Calu3 (cell line): Measurements from ENCODE around the gene CHST15. TPM values are rescaled to one million over a fixed set of nuclear protein-coding genes. Genes with fewer than 3 reads are reported as not detected.

ENCODE experiments used
- BruUV-seq: library from RNA; stranded (reverse); fragments of 400-500 nt; replicated peaks from 2 replicates; lab custom pipeline; 2021; lab: Mats Ljungman, UMichigan
- CTCF ChIA-PET: fragments of 300-600 bp; sonication (Branson Sonifier 250); formaldehyde crosslinking; loops from one replicate; lab custom pipeline; 2022; ENCODE audit warnings: antibody characterized with exemption; lab: Charles Lee
- DNase-seq: peaks from one replicate; pipeline ENCODE4 v3.0.0; 2022
- H3K27ac Mint-ChIP-seq: one replicate; pipeline ENCODE4 v1.8.0; 2022; ENCODE audit warnings: mixed read lengths; ENCODE audit not compliant: unreplicated experiment
- H3K27me3 Mint-ChIP-seq: one replicate; pipeline ENCODE4 v1.8.0; 2022; ENCODE audit warnings: mixed read lengths; ENCODE audit not compliant: unreplicated experiment
- H3K36me3 Mint-ChIP-seq: one replicate; pipeline ENCODE4 v1.8.0; 2022; ENCODE audit warnings: mild to moderate bottlenecking, moderate library complexity, mixed read lengths; ENCODE audit not compliant: insufficient read depth, unreplicated experiment
- H3K4me1 Mint-ChIP-seq: one replicate; pipeline ENCODE4 v1.8.0; 2022; ENCODE audit warnings: mild to moderate bottlenecking, low read depth, mixed read lengths; ENCODE audit not compliant: unreplicated experiment
- H3K4me3 Mint-ChIP-seq: one replicate; pipeline ENCODE4 v1.8.0; 2022; ENCODE audit warnings: mild to moderate bottlenecking, low read depth, moderate library complexity, mixed read lengths; ENCODE audit not compliant: unreplicated experiment
- H3K9me3 Mint-ChIP-seq: one replicate; pipeline ENCODE4 v1.8.0; 2022; ENCODE audit warnings: low read depth, mixed read lengths; ENCODE audit not compliant: unreplicated experiment
- CTCF ChIP-seq: fragments of 200-600 bp; IDR thresholded peaks from one replicate; pipeline ENCODE4 v1.8.0; 2022; ENCODE audit warnings: antibody characterized with exemption; ENCODE audit not compliant: unreplicated experiment
- intact Hi-C: fragments of 100-400 bp; cut with micrococcal nuclease; formaldehyde crosslinking; loops from one replicate; pipeline ENCODE4 v1.10.0; 2022; ENCODE audit not compliant: unreplicated experiment
- total RNA-seq: library from RNA; stranded (reverse); gene quantifications from 2 replicates; pipeline ENCODE4 v1.2.3, GENCODE V29; 2022

Gene CHST15
- total RNA-seq, 1 experiment from 2014 or later, result 19.3 TPM

- BruUV-seq, result no TSS peak
- Mint-ChIP-seq H3K36me3 (peaks cover 3% of the 10 kb centered on the region), H3K9me3 (no peaks in the 10 kb centered on the region), H3K4me3 (no peak overlapping the region), H3K27me3 (no peaks in the 10 kb centered on the region), H3K4me1 (peaks cover 14% of the 10 kb centered on the region), H3K27ac (no peak overlapping the region)
- no peak for DNase-seq
- intact Hi-C loops, result no loop called here
- no peak for TF ChIP-seq CTCF
- CTCF ChIA-PET, result no interaction called here
Measured at GRCh38 chr10:124003481-124003870, 89.9 kb downstream of the CHST15 start.

GRCh38 chr10:124003070-124003419, 90.4 kb downstream of the CHST15 start:
- peaks cover 6% of the 10 kb centered on the region for H3K36me3 Mint-ChIP-seq
- TF ChIP-seq CTCF, result no peak
- H3K9me3 Mint-ChIP-seq, result no peaks in the 10 kb centered on the region
- CTCF ChIA-PET, result no interaction called here
- no peaks in the 10 kb centered on the region for H3K27me3 Mint-ChIP-seq
- H3K27ac Mint-ChIP-seq, result no peak overlapping the region
- H3K4me1 Mint-ChIP-seq, result peaks cover 18% of the 10 kb centered on the region
- DNase-seq, result no peak
- intact Hi-C loops, result no loop called here
- H3K4me3 Mint-ChIP-seq, result no peak overlapping the region
- no TSS peak for BruUV-seq

- H3K27me3 Mint-ChIP-seq, result no peaks in the 10 kb centered on the region
- CTCF ChIA-PET, result no interaction called here
- no peaks in the 10 kb centered on the region for H3K9me3 Mint-ChIP-seq
- H3K4me3 Mint-ChIP-seq, result no peak overlapping the region
- peaks cover 23% of the 10 kb centered on the region for H3K4me1 Mint-ChIP-seq
- H3K36me3 Mint-ChIP-seq, result peaks cover 6% of the 10 kb centered on the region
- BruUV-seq, result no TSS peak
- intact Hi-C loops, result no loop called here
- TF ChIP-seq CTCF, result no peak
- DNase-seq, result no peak
- H3K27ac Mint-ChIP-seq, result no peak overlapping the region
Measured at GRCh38 chr10:124002391-124003069, 90.9 kb downstream of the CHST15 start.

- CTCF ChIA-PET, result no interaction called here
- peaks cover 6% of the 10 kb centered on the region for H3K36me3 Mint-ChIP-seq
- no peak for DNase-seq
- BruUV-seq, result no TSS peak
- TF ChIP-seq CTCF, result no peak
- no peak overlapping the region for H3K27ac Mint-ChIP-seq
- no peak overlapping the region for H3K4me3 Mint-ChIP-seq
- intact Hi-C loops, result no loop called here
- H3K27me3 Mint-ChIP-seq, result no peaks in the 10 kb centered on the region
- no peaks in the 10 kb centered on the region for H3K9me3 Mint-ChIP-seq
- H3K4me1 Mint-ChIP-seq, result peaks cover 32% of the 10 kb centered on the region
Measured at GRCh38 chr10:124001391-124002148, 91.8 kb downstream of the CHST15 start.
